GM18502 (cell line): Measurements from ENCODE around the gene SLC22A5.
A peak's percentile ranks its signal among the peaks of the same experiment; 100 is the strongest.

Source experiments
- ATAC-seq: cut with Tn5 transposase; IDR thresholded peaks from one replicate; pipeline ENCODE4 v1.9.1; 2021; ENCODE audit warnings: mild to moderate bottlenecking; ENCODE audit not compliant: unreplicated experiment, poor library complexity

Gene SLC22A5

GRCh38 chr5:132369474-132370180, at the start of gene SLC22A5:
TSS of gene SLC22A5 (plus strand) at chr5:132369710. CDS start at chr5:132369973, 263 bp downstream.
- ATAC-seq, result peak; percentile 92

GRCh38 chr5:132319975-132320374, 49.5 kb upstream of the SLC22A5 start:
- no peak for ATAC-seq

- no peak for ATAC-seq
Observed at GRCh38 chr5:132321109-132321721, 48.3 kb upstream of the SLC22A5 start.

GRCh38 chr5:132322266-132322665, 47.2 kb upstream of the SLC22A5 start:
- ATAC-seq, result no peak

GRCh38 chr5:132323202-132323601, 46.3 kb upstream of the SLC22A5 start:
- ATAC-seq, result no peak

- no peak for ATAC-seq
Observed at GRCh38 chr5:132325691-132326090, 43.8 kb upstream of the SLC22A5 start.

GRCh38 chr5:132327252-132327955, 42.1 kb upstream of the SLC22A5 start:
- no peak for ATAC-seq

- no peak for ATAC-seq
Observed at GRCh38 chr5:132334812-132335211, 34.7 kb upstream of the SLC22A5 start.

- ATAC-seq, result no peak
Observed at GRCh38 chr5:132335402-132335801, 34.1 kb upstream of the SLC22A5 start.

GRCh38 chr5:132339502-132339901, 30.0 kb upstream of the SLC22A5 start:
- ATAC-seq, result no peak

- no peak for ATAC-seq
Observed at GRCh38 chr5:132342291-132343180, 27.0 kb upstream of the SLC22A5 start.

GRCh38 chr5:132344775-132345514, 24.6 kb upstream of the SLC22A5 start:
- ATAC-seq, result no peak

GRCh38 chr5:132353486-132353995, 16.0 kb upstream of the SLC22A5 start:
- ATAC-seq, result no peak

- no peak for ATAC-seq
Observed at GRCh38 chr5:132354381-132355139, 14.9 kb upstream of the SLC22A5 start.

- ATAC-seq, result no peak
Observed at GRCh38 chr5:132355140-132355765, 14.3 kb upstream of the SLC22A5 start.

- ATAC-seq, result no peak
Observed at GRCh38 chr5:132358775-132359174, 10.7 kb upstream of the SLC22A5 start.

- no peak for ATAC-seq
Observed at GRCh38 chr5:132362086-132362485, 7.4 kb upstream of the SLC22A5 start.

GRCh38 chr5:132363431-132364112, 5.9 kb upstream of the SLC22A5 start:
- ATAC-seq, result no peak
